Measurements from ENCODE around the gene ZNF91.
"Not testable (repeated sequence)": the region's sequence is repeated elsewhere in the genome, so short reads cannot be mapped to it uniquely, and the experiment has no call there.

Gene ZNF91

DNA sequence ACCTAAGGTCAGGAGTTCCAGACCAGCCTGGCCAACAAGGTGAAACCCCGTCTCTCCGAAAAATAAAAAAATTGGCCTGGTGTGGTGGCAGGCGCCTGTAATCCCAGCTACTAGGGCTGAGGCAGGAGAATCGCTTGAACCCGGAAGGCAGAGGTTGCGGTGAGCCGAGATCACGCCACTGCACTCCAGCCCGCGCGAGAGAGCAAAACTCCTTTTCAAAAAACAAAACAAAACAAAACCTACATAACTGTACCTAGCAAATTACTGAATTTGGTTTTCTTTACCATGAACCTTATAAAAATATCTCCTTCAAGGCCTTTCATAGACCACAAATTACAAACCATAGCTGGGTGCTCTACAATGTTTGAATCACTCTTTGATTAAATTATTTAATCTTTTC is 760 bp downstream of the ZNF91 start:
- peak; percentile 59 for DNase-seq

DNA sequence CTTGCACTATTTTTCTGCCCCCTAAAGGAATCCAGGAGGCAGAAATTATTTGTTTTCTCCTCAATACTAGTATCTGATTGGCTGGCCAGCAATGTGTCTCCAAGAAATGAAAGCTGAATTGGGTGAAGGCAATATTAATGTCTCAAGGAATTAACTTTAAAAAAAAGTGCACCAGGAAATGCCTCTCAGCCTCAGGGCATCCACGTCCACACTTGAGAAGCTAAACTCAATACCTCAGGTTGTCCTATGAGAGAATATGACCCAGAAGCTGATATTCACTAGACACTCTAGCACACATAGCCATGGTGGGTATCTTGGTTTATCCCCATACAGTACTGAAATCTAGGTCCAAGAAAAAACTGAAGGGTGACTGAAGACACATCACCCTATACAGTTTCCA is 2.1 kb downstream of the ZNF91 start:
- DNase-seq, result no peak

DNA sequence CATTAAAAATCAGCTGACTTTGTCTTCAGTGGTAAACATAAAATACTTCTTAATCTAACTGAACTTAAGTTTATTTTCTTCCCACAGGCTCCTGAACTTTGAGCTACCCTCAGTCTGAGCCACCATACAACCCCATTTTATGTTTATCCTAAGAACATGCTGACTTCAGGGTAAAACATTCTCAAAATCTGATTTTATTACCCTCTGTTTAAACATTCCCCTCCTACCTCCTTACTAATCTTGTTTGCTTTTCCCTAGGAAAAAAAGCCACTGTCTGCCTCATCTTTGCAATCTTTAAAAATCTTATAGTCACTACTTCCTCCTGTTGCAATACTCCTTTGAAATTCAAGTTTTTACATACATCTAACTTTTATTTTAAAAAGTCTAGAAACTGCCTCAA is 4.0 kb downstream of the ZNF91 start:
- no peak for DNase-seq

DNA sequence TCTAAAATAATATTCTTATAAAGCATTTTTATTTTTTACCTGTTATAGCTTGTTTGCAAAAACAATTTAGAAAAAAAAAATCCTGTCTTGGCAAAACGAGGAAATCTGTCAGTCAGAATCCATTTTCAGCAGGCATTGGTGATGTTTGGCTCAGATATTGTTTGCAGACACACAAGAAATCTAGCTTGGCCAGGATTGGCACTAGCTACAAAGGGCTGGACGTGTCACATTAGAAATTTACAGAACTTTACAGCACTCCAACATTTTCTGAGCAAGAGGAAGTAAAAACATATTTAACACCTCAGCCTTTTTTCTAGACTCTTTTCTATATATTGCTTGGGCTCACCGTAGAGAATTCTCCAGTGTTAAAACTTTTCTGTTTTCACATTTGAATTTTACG is 9.9 kb downstream of the ZNF91 start:
- DNase-seq, result no peak

DNA sequence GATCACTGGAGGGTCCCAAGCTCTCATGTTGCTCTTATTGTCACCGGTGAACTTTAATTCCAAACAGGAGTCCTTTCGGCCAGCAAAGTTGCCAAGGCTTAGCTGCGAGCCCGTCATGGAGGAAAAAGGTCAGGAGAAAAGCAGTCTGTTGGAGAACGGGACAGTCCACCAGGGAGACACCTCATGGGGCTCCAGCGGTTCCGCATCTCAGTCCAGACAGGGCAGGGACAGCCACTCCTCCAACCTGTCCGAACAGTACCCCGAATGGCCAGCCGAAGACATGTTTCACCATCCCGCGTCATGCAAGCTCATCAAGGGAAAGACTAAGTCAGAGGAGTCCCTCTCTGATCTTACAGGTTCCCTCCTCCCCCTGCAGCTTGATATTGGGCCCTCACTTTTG is 10.4 kb downstream of the ZNF91 start:
- DNase-seq, result no peak

DNA sequence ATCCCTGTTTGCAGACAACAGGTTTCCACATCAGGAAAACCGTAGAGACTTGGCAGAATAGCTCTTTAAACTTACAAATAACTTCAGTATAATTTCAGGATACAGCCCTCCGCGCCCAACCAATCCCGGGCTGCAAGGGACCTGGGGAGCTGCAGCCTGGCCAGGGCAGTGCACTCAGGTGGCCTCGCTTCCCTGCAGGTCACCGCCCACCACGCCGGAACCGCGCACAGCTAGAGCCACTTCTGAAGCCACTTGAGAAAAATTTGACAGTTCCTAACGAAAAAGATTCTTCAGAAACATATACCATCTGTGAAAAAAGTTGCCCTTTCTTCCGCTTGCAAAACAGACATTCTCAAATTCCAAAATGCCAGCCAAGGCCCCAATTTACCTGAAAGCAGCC is 11.1 kb downstream of the ZNF91 start:
- DNase-seq, result no peak

DNA sequence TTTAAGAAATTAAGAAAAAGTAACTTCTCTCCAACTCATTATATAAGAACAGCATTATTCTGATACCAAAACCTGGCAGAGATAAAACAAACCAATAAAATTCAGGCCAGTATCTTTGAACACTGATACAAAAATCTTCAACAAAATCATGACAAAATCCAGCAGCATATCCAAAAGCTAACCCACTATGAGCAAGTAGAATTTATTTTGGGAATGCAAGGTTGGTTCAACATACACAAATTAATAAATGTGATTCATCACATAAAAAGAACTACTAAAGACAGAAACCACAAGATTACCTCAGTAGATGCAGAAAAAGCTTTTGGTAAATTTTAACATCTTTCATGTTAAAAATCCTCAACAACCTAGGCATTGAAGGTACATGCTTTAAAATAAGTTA is 12.3 kb downstream of the ZNF91 start:
- DNase-seq, result no peak

DNA sequence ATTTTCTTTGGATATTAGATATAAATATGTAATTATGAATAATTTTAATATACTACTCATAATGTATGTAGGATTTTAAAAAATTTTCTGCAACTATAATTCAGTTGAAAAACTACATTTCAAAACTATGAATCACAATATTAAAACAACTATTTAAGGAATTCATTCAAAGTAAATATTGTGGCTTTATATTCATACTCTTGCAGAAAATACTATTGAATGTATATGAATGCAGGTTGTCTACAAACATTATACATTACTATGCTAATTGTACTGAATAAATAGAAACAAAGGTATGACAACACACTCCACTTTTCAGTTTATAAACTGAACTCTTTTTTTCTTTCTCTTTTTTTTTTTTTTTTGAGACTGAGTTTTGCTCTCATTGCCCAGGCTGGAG is 14.2 kb downstream of the ZNF91 start:
- DNase-seq, result no peak

DNA sequence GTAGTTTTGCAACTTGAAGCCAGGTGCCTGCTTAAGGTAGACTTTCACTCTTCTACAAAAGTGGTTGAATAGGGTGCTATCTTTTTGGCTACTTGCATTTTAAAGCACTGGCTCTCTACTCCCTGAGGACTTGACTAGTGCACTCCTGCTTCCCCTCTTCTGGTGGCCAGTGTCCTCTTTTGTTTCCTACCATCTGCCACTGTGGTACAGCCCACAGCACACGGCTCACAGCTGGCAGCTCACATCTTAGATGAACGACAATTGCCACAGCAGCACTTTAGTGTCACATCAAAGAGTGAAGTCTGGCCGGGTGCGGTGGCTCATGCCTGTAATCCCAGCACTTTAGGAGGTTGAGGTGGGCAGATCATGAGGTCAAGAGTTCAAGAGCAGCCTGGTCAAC is 15.6 kb downstream of the ZNF91 start:
- peak; percentile 77 for DNase-seq

DNA sequence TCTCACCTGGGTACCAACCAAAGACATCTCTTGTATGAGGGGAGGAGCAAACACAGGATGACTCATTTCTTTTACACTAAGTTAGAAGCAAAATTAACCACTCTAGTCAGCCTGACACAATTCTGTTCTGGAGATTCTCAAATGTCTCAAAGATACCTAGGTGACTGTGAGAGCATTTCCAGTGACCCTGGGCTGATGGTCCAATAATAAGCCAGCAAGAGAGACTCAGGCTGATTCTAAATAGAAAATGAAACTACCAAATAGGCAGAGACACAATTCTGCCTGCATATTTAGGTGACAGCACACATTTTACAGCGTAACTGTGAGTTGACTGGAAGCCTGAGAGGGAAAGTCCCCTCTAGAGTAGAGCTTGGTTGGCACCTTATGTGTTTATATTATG is 16.3 kb downstream of the ZNF91 start:
- peak; percentile 62 for DNase-seq

DNA sequence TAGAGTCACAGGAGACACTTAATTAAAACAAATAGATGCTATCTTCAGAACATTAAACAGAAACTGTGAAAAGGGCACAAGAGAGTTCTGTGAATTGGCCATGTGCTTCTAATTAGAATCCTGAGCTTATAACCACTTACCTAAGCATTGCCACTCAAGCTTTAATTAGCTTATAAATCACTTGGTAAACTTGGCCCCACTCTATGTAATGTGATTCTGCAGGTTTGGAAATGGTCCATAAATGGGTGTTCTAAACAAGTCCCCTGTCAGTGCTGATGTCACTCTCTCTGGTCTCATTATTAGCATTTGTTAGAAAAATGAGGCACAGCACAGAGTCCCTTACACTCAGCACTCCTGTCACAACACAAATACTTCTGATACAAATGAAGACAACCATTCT is 18.0 kb downstream of the ZNF91 start:
- DNase-seq, result no peak

DNA sequence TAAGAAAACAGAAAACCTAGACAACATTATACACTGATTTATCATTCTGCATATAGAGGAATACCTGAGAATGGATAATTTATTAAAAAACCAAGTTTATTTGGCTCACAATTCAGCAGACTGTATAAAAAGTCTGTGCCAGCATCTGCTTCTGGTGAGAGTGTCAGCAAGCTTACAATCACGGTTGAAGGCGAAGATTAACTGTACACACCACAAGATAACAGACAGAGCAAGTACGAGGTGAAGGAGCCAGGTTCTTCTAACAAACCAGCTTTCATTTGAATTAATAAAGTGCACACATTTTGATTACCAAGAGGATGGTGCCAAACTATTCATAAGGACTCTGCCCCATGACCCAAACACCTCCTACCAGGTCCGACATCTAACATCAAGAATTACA is 28.8 kb downstream of the ZNF91 start:
- DNase-seq, result no peak

DNA sequence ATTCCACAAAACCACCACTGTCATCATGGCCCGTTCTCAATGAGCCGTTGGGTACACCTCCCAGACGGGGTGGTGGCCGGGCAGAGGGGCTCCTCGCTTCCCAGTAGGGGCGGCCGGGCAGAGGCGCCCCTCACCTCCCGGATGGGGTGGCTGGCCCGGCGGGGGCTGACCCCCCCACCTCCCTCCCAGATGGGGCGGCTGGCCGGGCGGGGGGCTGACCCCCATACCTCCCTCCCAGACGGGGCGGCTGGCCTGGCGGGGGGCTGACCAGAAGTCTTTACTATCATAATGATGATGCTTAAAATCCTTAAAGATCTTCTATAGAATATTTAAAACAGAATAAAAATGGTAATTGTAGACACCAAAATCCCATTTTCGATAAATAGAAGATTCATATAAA is 29.2 kb downstream of the ZNF91 start:
- not testable (repeated sequence) for DNase-seq

DNA sequence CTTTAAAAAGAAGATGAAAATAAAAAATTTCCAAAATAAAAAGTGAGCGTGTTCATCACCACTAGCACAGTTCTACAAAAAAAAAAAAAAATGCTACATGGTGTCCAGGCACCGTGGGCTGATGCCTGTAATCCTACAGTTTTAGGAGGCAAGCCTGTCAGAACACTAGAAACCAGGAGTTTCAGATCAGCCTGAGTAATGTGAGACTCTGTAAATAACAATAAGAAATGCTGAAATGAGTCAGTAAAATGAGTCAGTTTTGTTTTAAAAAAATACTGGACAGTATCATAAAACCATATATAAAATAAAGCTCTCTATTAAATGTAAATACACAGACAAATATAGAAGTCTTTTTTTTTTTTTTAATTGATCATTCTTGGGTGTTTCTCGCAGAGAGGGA is 30.0 kb downstream of the ZNF91 start:
- no peak for DNase-seq

DNA sequence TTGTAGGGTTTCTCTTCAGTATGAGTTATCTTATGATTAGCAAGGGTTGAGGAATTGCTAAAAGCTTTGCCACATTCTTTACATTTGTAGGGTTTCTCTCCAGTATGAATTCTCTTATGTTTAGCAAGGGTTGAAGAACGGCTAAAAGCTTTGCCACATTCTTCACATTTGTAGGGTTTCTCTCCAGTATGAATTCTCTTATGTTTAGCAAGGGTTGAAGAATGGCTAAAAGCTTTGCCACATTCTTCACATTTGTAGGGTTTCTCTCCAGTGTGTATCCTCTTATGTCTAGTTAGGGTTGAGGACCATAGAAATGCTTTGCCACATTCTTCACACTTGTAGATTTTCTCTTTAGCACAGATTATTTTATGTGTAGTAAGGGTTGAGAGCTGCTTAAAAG is 33.4 kb downstream of the ZNF91 start:
- DNase-seq, result not testable (repeated sequence)

DNA sequence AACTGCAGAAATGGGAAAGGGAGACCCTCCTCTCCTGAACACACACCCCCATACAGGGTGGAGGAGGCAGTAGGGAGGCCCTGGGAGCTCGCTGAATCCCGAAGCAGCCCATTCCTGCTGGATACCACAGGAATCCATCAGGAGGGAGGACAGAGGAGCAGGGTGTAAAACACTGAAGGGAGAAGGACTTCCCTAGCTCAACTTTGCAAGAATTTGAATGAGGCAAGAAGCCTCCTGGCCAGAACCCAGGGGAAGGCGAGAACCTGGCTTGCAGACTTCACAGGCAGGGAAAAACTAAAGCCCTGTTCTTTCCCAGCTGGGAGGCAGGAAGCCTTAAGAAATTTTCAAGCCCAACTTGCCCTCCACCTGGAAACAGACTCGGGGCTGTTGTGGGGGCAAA is 43.5 kb downstream of the ZNF91 start:
- DNase-seq, result no peak

DNA sequence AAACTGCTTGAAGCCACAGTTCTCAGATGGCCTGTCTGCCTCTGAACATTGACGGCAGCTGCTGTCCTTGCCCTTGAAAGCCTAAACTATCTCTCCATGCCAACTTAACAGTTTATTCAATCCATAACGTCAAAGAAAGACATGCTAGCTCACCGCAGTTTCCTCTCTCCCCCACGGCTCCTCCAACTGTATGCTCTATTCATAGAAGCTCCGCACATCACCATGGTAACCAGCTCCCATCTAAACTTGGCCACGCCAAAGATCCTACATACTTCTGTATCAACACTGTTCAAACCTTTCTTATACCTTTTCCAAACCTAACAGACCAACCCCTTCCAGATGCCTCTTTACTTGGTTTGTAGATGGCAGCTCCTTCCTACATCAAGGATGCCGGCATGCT is 48.6 kb downstream of the ZNF91 start:
- no peak for DNase-seq

DNA sequence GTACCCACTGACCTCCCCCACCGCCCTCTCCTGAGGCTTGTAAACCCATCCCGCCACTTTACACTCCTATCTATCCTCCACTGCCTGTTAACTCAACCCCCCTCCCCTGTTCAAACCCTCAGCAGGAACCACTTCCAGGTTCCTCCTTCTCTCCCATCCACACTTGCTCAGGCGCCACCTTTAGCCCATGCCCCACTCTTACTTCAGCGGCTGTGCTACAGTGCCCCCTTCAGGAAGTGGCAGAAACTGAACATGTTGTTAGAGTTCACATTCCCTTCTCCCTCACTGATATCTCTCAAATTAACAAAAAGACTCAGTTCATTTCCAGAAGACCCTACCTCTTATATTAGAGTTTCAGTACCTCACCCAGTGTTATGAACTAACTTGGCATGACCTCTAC is 49.4 kb downstream of the ZNF91 start:
- no peak for DNase-seq

DNA sequence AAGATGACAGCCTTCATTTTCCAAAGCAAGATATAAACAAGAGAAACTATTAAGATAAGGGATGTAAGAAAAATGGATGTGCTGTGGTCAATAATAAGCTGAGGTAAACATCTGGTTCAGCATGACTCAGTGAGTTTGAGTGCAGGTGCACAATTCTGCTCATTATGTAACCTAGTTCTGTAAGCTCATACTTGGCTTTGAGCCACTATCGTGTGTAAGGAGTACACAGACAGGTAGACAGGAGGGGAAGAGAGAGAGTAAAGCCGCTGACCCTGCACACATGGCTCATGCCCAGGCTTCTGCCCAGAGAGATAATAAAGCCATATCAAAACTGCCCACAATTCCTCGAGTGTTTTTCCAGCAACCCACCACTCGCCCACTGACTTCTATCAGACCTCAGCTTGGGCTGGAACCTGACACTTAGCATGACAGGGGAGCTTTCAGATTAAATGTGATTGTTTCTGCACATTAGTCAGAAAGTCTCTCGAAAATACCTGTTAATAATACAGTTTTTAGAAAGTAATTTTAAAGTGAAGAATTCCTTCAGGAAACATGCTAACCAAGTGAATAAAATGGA is 51.7 kb downstream of the ZNF91 start:
- peak; percentile 93 for DNase-seq

DNA sequence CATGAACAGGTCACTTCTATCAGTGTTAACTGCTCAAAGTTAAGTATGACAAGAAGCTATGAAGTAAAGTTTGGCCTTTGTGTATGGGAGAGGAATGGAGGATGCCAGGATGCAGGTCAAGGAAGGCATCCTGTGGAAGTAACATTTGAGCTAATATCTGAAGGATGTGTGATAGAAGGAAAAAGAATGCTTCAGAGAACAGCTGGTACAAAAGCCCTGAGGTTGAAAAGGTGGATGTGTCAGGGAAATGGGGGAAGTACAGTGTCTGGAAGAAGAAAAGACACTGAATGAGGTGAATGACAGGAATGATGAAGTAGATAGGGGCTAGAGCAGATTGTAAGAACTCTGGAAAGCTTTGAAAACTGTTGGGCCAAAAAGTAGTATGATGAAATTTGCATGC is 67.1 kb downstream of the ZNF91 start:
- no peak for DNase-seq

DNA sequence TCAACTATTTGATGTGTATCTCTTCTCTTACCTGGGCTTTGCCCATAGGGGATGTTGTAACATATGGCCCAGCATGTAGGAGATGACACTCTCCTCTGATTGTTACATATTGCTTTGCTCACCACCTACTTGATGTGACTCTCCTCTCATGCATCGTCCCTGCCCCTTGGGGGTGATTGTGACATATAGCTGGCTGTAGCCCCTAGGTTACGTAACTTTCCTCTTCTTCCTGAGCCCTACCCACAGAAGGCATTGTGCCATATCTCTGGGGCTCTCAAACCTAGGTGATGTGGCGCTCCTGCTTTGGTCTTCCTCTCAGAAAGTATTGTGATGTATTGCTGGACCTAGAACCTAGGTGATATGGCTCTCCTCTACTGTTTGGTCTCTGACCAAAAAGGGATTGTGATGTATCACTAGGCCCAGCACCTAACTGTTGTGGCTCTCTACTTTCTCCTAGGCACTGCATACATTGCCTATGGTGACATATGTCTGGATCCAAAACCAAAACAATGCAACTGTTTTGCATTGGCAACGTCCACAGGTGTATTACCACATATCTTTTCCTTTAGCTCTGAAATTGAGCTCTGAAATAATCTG is 73.2 kb downstream of the ZNF91 start:
- no peak for DNase-seq

DNA sequence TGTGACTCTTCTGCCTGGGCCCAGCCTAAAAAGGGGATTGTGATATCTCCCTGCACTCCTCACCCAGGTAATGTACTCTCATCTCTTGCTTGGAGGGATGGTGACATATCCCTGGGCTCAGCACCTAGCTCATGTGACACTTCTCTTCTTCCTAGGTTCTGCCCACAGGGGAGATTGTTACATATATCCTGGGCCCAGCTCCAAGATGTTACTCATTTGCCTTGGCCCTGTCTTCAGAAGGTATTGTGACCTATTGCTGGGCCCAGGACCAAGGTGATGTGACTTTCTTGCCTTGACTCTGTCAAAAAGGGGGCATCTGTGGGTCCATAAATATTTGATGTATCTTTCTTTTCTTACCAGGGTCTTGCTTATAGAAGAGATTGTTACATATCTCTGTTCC is 73.9 kb downstream of the ZNF91 start:
- DNase-seq, result not testable (repeated sequence)

DNA sequence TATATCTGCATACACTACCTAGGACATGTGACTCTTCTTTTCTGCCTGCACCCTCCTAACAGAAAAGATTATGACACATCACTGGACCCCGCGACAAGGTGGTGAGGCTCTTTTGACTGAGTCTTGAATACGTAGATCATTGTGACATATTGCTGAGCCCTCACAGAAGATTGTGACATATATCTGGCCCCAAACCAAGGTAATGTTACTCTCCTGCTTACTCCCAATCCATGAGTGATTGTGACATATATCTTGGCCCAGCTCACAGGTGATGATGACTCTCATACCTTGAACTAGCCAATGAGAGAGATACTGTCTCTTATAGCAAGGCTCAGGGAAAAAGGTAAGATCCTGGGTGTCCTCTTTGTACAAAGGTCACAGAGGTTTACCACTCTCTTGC is 75.7 kb downstream of the ZNF91 start:
- DNase-seq, result not testable (repeated sequence)

DNA sequence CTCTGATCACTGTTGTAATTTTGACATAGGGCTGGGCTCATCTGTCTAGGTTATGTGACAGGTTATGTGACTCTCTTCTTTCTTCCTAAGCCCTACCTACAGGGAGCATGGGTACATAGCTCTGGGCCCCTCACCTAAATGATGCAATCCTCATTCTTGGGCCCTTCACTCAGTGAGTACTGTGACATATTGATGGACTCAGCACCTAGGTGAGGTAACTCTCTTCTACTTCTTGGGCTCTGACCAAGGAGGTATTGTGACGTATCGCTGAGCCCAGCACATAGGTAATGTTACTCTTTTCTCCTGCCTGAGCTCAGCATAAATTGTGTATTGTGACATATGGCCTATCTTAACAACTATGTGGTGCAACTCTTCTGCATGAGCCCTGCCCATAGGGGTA is 76.3 kb downstream of the ZNF91 start:
- not testable (repeated sequence) for DNase-seq

DNA sequence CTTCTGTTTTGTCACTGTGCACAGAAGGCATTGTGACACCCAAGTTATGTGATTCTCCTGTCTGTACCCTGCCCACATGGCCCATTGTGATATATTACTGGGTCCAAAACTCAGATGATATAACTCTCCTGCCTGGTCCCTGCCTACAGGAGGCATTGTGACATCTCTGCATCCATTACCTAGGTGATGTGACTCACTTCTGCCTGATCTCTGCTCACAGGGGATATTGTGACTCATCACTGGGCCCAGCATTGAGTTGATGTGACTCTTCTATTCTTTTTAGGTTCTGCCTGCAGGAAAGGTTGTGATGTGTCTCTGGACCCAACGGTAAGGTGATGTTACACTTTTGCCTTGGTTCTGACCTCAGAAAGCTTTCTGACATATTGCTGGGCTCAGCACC is 77.1 kb downstream of the ZNF91 start:
- no peak for DNase-seq

DNA sequence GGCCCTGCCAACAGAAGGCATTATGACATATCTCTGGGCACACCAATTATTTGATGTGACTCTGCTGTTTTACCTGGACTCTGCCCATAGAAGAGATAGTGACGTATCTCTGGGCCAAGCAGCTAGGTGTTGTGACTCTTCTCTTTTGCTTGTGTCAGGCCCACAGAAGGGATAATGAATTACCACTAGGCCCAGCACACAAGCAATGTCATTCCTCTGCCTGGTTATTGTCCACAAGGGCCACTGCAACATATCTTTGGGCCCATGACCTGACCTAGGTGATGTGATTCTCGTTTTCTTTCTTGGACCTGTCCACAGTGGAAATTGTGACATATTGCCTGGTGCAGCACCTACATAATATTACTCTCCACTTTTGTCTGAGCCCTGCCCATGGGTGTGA is 80.0 kb downstream of the ZNF91 start:
- DNase-seq, result no peak

Measured in RPMI8226 (cell line).